ENCODE measurements around the gene NCEH1. TPM values are rescaled to one million over a fixed set of nuclear protein-coding genes. Genes with fewer than 3 reads are reported as not detected.

Gene NCEH1
- total and polyA plus RNA-seq, 7 donors = 1.6 to 12.8 (median 3.2) TPM

DNA sequence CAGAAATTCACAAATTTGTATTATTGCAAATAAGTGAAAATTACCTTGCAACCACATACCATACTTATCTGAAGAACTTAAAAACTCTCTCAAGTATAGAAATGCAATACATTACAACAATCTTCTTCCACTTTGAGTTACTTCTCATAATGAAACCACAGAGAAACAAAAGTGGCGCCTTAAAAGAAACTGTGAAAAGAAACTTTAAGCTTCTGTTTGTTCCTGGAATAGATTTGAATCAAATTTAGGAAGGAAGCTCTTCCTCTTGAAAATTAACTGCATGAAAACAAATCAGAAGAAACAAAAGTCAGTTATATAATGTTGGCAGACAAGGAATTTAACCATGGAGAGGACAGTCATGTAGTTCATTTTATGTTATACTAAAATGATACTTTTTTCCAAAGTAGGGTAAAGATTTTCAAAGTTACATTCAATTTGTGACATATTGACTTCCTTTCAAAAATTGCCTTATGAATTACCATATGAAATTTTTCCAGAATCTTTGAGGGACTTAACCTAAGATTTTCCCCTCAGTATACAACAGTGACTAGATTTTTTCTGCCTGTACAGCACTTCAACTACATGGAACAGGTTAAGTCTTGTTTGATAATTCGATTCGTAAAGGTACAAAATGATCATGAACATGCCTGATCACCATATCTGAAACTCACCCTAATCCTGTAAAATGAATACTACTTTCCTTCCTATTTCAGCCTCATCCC, 130.0 kb downstream of the NCEH1 start:
- intact Hi-C loops (cut with DNase I) = no loop called here
- Histone ChIP-seq H3K27ac (peak overlapping the region in 2 of 4 donors; percentile 43 to 45), H3K36me3 (no peaks in the 10 kb centered on the region), H3K4me1 (no peaks in the 10 kb centered on the region), H3K4me3 (no peak overlapping the region), H3K9me3 (no peaks in the 10 kb centered on the region), H3K27me3 (no peaks in the 10 kb centered on the region)
- no peak for TF ChIP-seq POLR2AphosphoS5 (IDR thresholded peaks at IDR 0.05)
- TF ChIP-seq POLR2A (IDR thresholded peaks at IDR 0.05) = no peak
- no peak for TF ChIP-seq EP300 (IDR thresholded peaks at IDR 0.05)
- TF ChIP-seq, protein P1, sequence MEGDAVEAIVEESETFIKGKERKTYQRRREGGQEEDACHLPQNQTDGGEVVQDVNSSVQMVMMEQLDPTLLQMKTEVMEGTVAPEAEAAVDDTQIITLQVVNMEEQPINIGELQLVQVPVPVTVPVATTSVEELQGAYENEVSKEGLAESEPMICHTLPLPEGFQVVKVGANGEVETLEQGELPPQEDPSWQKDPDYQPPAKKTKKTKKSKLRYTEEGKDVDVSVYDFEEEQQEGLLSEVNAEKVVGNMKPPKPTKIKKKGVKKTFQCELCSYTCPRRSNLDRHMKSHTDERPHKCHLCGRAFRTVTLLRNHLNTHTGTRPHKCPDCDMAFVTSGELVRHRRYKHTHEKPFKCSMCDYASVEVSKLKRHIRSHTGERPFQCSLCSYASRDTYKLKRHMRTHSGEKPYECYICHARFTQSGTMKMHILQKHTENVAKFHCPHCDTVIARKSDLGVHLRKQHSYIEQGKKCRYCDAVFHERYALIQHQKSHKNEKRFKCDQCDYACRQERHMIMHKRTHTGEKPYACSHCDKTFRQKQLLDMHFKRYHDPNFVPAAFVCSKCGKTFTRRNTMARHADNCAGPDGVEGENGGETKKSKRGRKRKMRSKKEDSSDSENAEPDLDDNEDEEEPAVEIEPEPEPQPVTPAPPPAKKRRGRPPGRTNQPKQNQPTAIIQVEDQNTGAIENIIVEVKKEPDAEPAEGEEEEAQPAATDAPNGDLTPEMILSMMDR (IDR thresholded peaks at IDR 0.05) = no peak
- WGBS, 2 donors = 70 to 89% methylated on average over 3 of the region's 3 CpGs
- DNase-seq = no peak

Small RNA genes lying within 50 kb of the gene (small RNA-seq; reads per million reads assigned to genes)
- 0 reads per million in 3 donors for gene RNU6-547P

Other genes with a start within 250 kb of the NCEH1 start
- gene TNFSF10, start 187.6 kb downstream of the NCEH1 start, total RNA-seq = 10 to 100 TPM; 17.9 to 36.4 (median 29.9) TPM
- gene TNFSF10, start 187.6 kb downstream of the NCEH1 start, polyA plus RNA-seq = 10 to 100 TPM; 37.8 to 76.8 (median 51.1) TPM
- 10 to 100 TPM in 2 of 4 donors, 1 to 10 TPM in 2; 3.3 to 21.9 (median 6.8) TPM for gene ECT2, start 39.7 kb upstream of the NCEH1 start, total RNA-seq
- gene ECT2, start 39.7 kb upstream of the NCEH1 start, polyA plus RNA-seq = 10 to 100 TPM in 1 of 3 donors, 1 to 10 TPM in 2; 8.4 to 15.5 (median 9.7) TPM

Measured in sigmoid colon (tissue), 7 donors.